H1 (cell line): ENCODE results near the gene ADGRB3. TPM values are rescaled to one million over a fixed set of nuclear protein-coding genes. Genes with fewer than 3 reads are reported as not detected.

Experiments used
- CTCF ChIA-PET: fragments of 300-600 bp; sonication (Branson Sonifier 250); formaldehyde crosslinking; loops from one replicate; lab custom pipeline; 2021; ENCODE audit not compliant: partially characterized antibody; lab: Charles Lee
- POLR2A ChIA-PET: fragments of 300-600 bp; sonication (Branson Sonifier 250); formaldehyde crosslinking; loops from one replicate; lab custom pipeline; 2021; ENCODE audit warnings: inconsistent platforms; ENCODE audit not compliant: partially characterized antibody; lab: Charles Lee
- DNase-seq, 2 experiments: peaks; one replicate each; pipeline versions ENCODE4 v3.0.0 to v3.0.0-alpha.2; 2010 to 2022; ENCODE audit warnings: low spot score in 2 of 2, low read depth in 1 of 2, mixed read lengths in 1 of 2
- FAIRE-seq: peaks from 2 replicates; lab custom pipeline; 2011; peaks lifted over from hg19 to GRCh38; lab: Jason Lieb, UNC
- H2AFZ ChIP-seq: 2 replicates; pipeline ENCODE4 v1.8.1; 2012; ENCODE audit warnings: low read length, inconsistent platforms
- H2AK5ac ChIP-seq: 2 replicates; pipeline ENCODE4 v1.6.1; 2013; ENCODE audit warnings: low read depth, low read length
- H2BK120ac ChIP-seq: replicated peaks from 2 replicates; pipeline ENCODE3; 2013; ENCODE audit warnings: low read depth, low read length, inconsistent platforms
- H2BK12ac ChIP-seq: 2 replicates; pipeline ENCODE4 v1.6.1; 2013; ENCODE audit warnings: low read depth, low read length
- H2BK15ac ChIP-seq: 2 replicates; pipeline ENCODE4 v1.6.1; 2013; ENCODE audit warnings: low read length
- H2BK20ac ChIP-seq: 2 replicates; pipeline ENCODE4 v1.6.1; 2013; ENCODE audit warnings: low read length
- H2BK5ac ChIP-seq: 2 replicates; pipeline ENCODE4 v1.6.1; 2013; ENCODE audit warnings: low read depth, low read length
- H3K14ac ChIP-seq: 2 replicates; pipeline ENCODE4 v1.6.1; 2013; ENCODE audit warnings: inconsistent platforms; ENCODE audit not compliant: insufficient read length
- H3K18ac ChIP-seq: 2 replicates; pipeline ENCODE4 v1.6.1; 2013; ENCODE audit warnings: low read length; ENCODE audit errors: extremely low read depth
- H3K23ac ChIP-seq: 2 replicates; pipeline ENCODE4 v1.6.1; 2013; ENCODE audit warnings: inconsistent platforms; ENCODE audit not compliant: insufficient read length
- H3K23me2 ChIP-seq: 2 replicates; pipeline ENCODE4 v1.6.1; 2013; ENCODE audit warnings: low read depth, low read length
- H3K27ac ChIP-seq: 2 replicates; pipeline ENCODE4 v1.6.1; 2011; ENCODE audit warnings: low read depth, low read length, inconsistent platforms
- H3K27me3 ChIP-seq, 4 experiments: replicated peaks in 1 of 4; 1 replicate in 1 of 4; 2 replicates in 3 of 4; pipeline versions ENCODE4 v1.6.1 to v1.8.1; 2011 to 2013; ENCODE audit warnings: low read length in 3 of 4, mild to moderate bottlenecking in 3 of 4, inconsistent platforms in 2 of 4, mixed read lengths in 2 of 4, moderate library complexity in 1 of 4; ENCODE audit not compliant: control insufficient read depth in 3 of 4, insufficient read depth in 3 of 4; ENCODE audit errors: extremely low read depth in 1 of 4
- H3K36me3 ChIP-seq, 4 experiments: 2 replicates each; pipeline versions ENCODE4 v1.6.1 to v1.8.1; 2011 to 2013; ENCODE audit warnings: mild to moderate bottlenecking in 4 of 4, low read length in 3 of 4, moderate library complexity in 2 of 4, control low read depth in 1 of 4, inconsistent platforms in 1 of 4; ENCODE audit not compliant: insufficient read depth in 4 of 4, control insufficient read depth in 2 of 4
- H3K4ac ChIP-seq: replicated peaks from 2 replicates; pipeline ENCODE3; 2013; ENCODE audit warnings: low read length, low read depth, mixed read lengths, inconsistent platforms; ENCODE audit not compliant: insufficient read length
- H3K4me1 ChIP-seq, 4 experiments: replicated peaks in 1 of 4; 1 replicate in 1 of 4; 2 replicates in 3 of 4; pipeline versions ENCODE4 v1.6.1 to v1.8.1; 2011 to 2013; ENCODE audit warnings: low read length in 3 of 4, inconsistent platforms in 2 of 4, mixed read lengths in 1 of 4; ENCODE audit not compliant: insufficient read depth in 4 of 4, control insufficient read depth in 3 of 4
- H3K4me2 ChIP-seq, 2 experiments: 2 replicates each; pipeline versions ENCODE4 v1.6.1 to v1.8.1; 2011 to 2013; ENCODE audit warnings: low read depth in 2 of 2, low read length in 2 of 2, control low read depth in 1 of 2, inconsistent platforms in 1 of 2, mild to moderate bottlenecking in 1 of 2; ENCODE audit not compliant: insufficient read depth in 1 of 2
- H3K4me3 ChIP-seq, 4 experiments: fragments of 200-600, 300-600 bp in 1 of 4; sonication (generic), shearing (Covaris generic), sonication (Bioruptor Twin) in 1 of 4; 2 replicates each; pipeline versions ENCODE4 v1.5.1 to v1.8.1; 2011 to 2016; ENCODE audit warnings: low read length in 4 of 4, low read depth in 3 of 4, control low read depth in 2 of 4, inconsistent platforms in 2 of 4, mild to moderate bottlenecking in 2 of 4, mixed read lengths in 1 of 4, moderate library complexity in 1 of 4; ENCODE audit not compliant: insufficient read depth in 2 of 4; ENCODE audit errors: extremely low read depth in 1 of 4
- H3K56ac ChIP-seq: replicated peaks from 2 replicates; pipeline ENCODE3; 2013; ENCODE audit warnings: low read depth, mild to moderate bottlenecking, mixed read lengths, low read length, inconsistent platforms; ENCODE audit not compliant: insufficient read length
- H3K79me1 ChIP-seq: 2 replicates; pipeline ENCODE4 v1.6.1; 2013; ENCODE audit warnings: low read depth, low read length, control low read depth
- H3K79me2 ChIP-seq, 2 experiments: 2 replicates each; pipeline versions ENCODE4 v1.6.1 to v1.8.1; 2012 to 2013; ENCODE audit warnings: low read length in 2 of 2, mild to moderate bottlenecking in 2 of 2, inconsistent platforms in 1 of 2; ENCODE audit not compliant: insufficient read depth in 2 of 2, control insufficient read depth in 1 of 2
- H3K9ac ChIP-seq, 4 experiments: replicated peaks in 1 of 4; 1 replicate in 1 of 4; 2 replicates in 3 of 4; pipeline versions ENCODE4 v1.6.1 to v1.8.1; 2011 to 2013; ENCODE audit warnings: low read depth in 3 of 4, low read length in 3 of 4, control low read depth in 2 of 4, mild to moderate bottlenecking in 2 of 4, moderate library complexity in 2 of 4, inconsistent platforms in 1 of 4; ENCODE audit errors: extremely low read depth in 1 of 4
- H3K9me3 ChIP-seq, 2 experiments: 2 replicates each; pipeline versions ENCODE4 v1.6.1 to v1.8.1; 2012 to 2013; ENCODE audit warnings: mild to moderate bottlenecking in 2 of 2, moderate library complexity in 2 of 2, control low read depth in 1 of 2, inconsistent platforms in 1 of 2, low read depth in 1 of 2, low read length in 1 of 2, mixed read lengths in 1 of 2; ENCODE audit not compliant: insufficient read depth in 2 of 2
- H4K20me1 ChIP-seq, 2 experiments: replicated peaks in 1 of 2; 2 replicates each; pipeline versions ENCODE3 to v1.8.1; 2011 to 2013; ENCODE audit warnings: inconsistent platforms in 2 of 2, low read length in 2 of 2, mild to moderate bottlenecking in 1 of 2; ENCODE audit not compliant: insufficient read depth in 2 of 2, control insufficient read depth in 1 of 2
- H4K5ac ChIP-seq: 2 replicates; pipeline ENCODE4 v1.6.1; 2013; ENCODE audit warnings: low read length, low read depth, mixed read lengths, inconsistent platforms; ENCODE audit not compliant: insufficient read length
- H4K8ac ChIP-seq: 2 replicates; pipeline ENCODE4 v1.8.0; 2013; ENCODE audit warnings: mild to moderate bottlenecking, moderate library complexity, low read length, inconsistent platforms; ENCODE audit not compliant: insufficient read depth; ENCODE audit errors: extremely low read depth
- H4K91ac ChIP-seq: replicated peaks from 2 replicates; pipeline ENCODE3; 2013; ENCODE audit warnings: low read length, mixed read lengths, inconsistent platforms; ENCODE audit not compliant: insufficient read length
- BRCA1 ChIP-seq: IDR thresholded peaks from 2 replicates; pipeline ENCODE4 v1.6.1; 2012; ENCODE audit warnings: low read depth, low read length, improper control_type of control experiment
- CBX8 ChIP-seq: fragments of 300-800, 300-1000 bp; sonication (generic); IDR thresholded peaks from 2 replicates; pipeline ENCODE4 v1.7.1; 2016; ENCODE audit warnings: low read depth, low read length, borderline replicate concordance
- EZH2 ChIP-seq: fragments of 200-600 bp; sonication (generic); IDR thresholded peaks from 2 replicates; pipeline ENCODE4 v1.7.1; 2012; ENCODE audit warnings: low read depth, mild to moderate bottlenecking, moderate library complexity, low read length, inconsistent platforms; ENCODE audit not compliant: severe bottlenecking
- GABPA ChIP-seq: IDR thresholded peaks from 2 replicates; pipeline ENCODE4 v1.6.1; 2011; ENCODE audit warnings: mild to moderate bottlenecking, low read length, moderate library complexity, borderline replicate concordance; ENCODE audit not compliant: insufficient read depth
- HDAC6 ChIP-seq: IDR thresholded peaks from one replicate; pipeline ENCODE4 v1.7.1; 2012; ENCODE audit warnings: low read depth, mild to moderate bottlenecking, inconsistent platforms, low read length, moderate library complexity
- NANOG ChIP-seq: IDR thresholded peaks from 2 replicates; pipeline ENCODE4 v1.6.1; 2011; ENCODE audit warnings: low read length, low read depth, mild to moderate bottlenecking, inconsistent platforms; ENCODE audit not compliant: insufficient read depth, poor library complexity, severe bottlenecking
- POLR2A ChIP-seq, 2 experiments: IDR thresholded peaks; 1 replicate in 1 of 2; 2 replicates in 1 of 2; pipeline ENCODE4 v1.6.1; 2011; ENCODE audit warnings: low read depth in 2 of 2, low read length in 2 of 2, mild to moderate bottlenecking in 2 of 2; ENCODE audit errors: control extremely low read depth in 1 of 2
- SIX5 ChIP-seq: IDR thresholded peaks from 2 replicates; pipeline ENCODE4 v1.6.1; 2011; ENCODE audit warnings: mild to moderate bottlenecking, low read depth, low read length
- WGBS, 2 experiments: shearing (Covaris generic) in 1 of 2; methylation state at CpG; one replicate each; pipeline versions ENCODE4 v1.1.6 to v1.1.7; 2013 to 2015; ENCODE audit warnings: low lambda C conversion rate in 2 of 2, mixed read lengths in 2 of 2, inconsistent platforms in 1 of 2, low coverage in 1 of 2, missing lambda C conversion rate in 1 of 2; ENCODE audit not compliant: insufficient replicate concordance in 2 of 2, insufficient coverage in 1 of 2, insufficient read length in 1 of 2; ENCODE audit errors: extremely low coverage in 1 of 2, missing lambda C conversion rate in 1 of 2; 5-methylcytosine and 5-hydroxymethylcytosine counted together
- polyA plus RNA-seq, 7 experiments: library from polyadenylated mRNA; depleted of rRNA in 3 of 7; stranded (reverse) in 5 of 7; unstranded in 2 of 7; fragments of >200 nt in 5 of 7; fragments of 200-250 nt in 2 of 7; gene quantifications; 1 replicate in 5 of 7; 2 replicates in 1 of 7; 4 replicates in 1 of 7; pipeline versions ENCODE4 v1.2.1 to v1.2.3, GENCODE V29; 2011 to 2013; ENCODE audit warnings: missing spikeins in 2 of 7, mixed read lengths in 2 of 7
- total RNA-seq: library from RNA; stranded (reverse); fragmentation: NEBNext Ultra II Directional; extraction: Animal tissue kit (Norgen Biotek cat#: 25700); gene quantifications from 2 replicates; pipeline ENCODE4 v1.2.1, GENCODE V29; 2021
- TF ChIP-seq, protein P1 (sequence below): IDR thresholded peaks from 2 replicates; pipeline ENCODE4 v1.6.1; 2012; ENCODE audit warnings: low read length, inconsistent platforms
- TF ChIP-seq, protein P2 (sequence below): IDR thresholded peaks from 2 replicates; pipeline ENCODE4 v1.6.1; 2012; ENCODE audit warnings: inconsistent platforms
- TF ChIP-seq, protein P3 (sequence below): IDR thresholded peaks from 2 replicates; pipeline ENCODE4 v1.6.1; 2011; ENCODE audit warnings: low read length, improper control_type of control experiment

Gene ADGRB3
- total and polyA plus RNA-seq, 2 of the 8 experiments (the other 6 are each of a cell fraction or from before 2014, with no cell fraction given) = 0.35 to 1.2 TPM

DNA sequence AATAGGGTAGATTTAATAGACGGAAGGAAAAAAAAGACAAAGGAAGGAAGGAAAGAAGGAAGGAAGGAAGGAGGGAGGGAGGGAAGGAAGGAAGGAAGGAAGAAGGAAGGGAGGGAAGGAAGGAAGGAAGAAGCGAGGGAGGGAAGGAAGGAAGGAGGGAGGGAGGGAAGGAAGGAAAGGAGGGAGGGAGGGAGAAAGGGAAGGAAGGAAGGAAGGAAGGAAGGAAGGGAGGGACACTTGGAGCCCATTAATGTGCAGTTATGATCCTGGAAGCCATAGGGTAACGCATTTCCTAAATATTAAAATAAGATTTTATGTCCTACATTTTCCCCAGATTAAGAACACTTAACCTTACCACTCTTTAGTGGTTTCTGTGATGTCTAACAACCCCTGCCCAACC lies 465.7 kb downstream of the ADGRB3 start:
- H4K91ac ChIP-seq = no peak overlapping the region
- H4K20me1 ChIP-seq = no peaks in the 10 kb centered on the region
- no peak overlapping the region for H3K4me2 ChIP-seq
- no peak overlapping the region for H3K4ac ChIP-seq
- no peak overlapping the region for H4K8ac ChIP-seq
- H2BK15ac ChIP-seq = no peak overlapping the region
- H3K4me3 ChIP-seq = no peak overlapping the region
- no peaks in the 10 kb centered on the region for H3K9me3 ChIP-seq
- peaks cover 0 to 2% (median 0%) of the 10 kb centered on the region in 4 experiments; a peak in 1 of 7 replicates for H3K4me1 ChIP-seq
- no peak overlapping the region for H2AFZ ChIP-seq
- WGBS, 2 experiments = 84% methylated on average over 2 of the region's 3 CpGs; no CpG with 5 or more reads in 1 of the 2 experiments
- H3K23me2 ChIP-seq = no peaks in the 10 kb centered on the region
- DNase-seq (no peak), FAIRE-seq (no peak)
- no peaks in the 10 kb centered on the region for H3K27me3 ChIP-seq
- ChIA-PET POLR2A (no interaction called here), CTCF (no interaction called here)
- H3K23ac ChIP-seq = no peak overlapping the region
- no peak overlapping the region for H2BK20ac ChIP-seq
- no peaks in the 10 kb centered on the region for H3K36me3 ChIP-seq
- no peak overlapping the region for H2BK5ac ChIP-seq
- H4K5ac ChIP-seq = no peak overlapping the region
- H2BK120ac ChIP-seq = no peak overlapping the region
- no peak overlapping the region for H3K9ac ChIP-seq
- H3K14ac ChIP-seq = no peak overlapping the region
- no peak overlapping the region for H3K56ac ChIP-seq
- no peak overlapping the region for H3K27ac ChIP-seq
- no peak overlapping the region for H2AK5ac ChIP-seq
- no peak overlapping the region for H2BK12ac ChIP-seq
- H3K79me2 ChIP-seq = no peaks in the 10 kb centered on the region
- H3K18ac ChIP-seq = no peak overlapping the region
- no peaks in the 10 kb centered on the region for H3K79me1 ChIP-seq
- no peak for TF ChIP-seq SIX5
- TF ChIP-seq, protein P1, sequence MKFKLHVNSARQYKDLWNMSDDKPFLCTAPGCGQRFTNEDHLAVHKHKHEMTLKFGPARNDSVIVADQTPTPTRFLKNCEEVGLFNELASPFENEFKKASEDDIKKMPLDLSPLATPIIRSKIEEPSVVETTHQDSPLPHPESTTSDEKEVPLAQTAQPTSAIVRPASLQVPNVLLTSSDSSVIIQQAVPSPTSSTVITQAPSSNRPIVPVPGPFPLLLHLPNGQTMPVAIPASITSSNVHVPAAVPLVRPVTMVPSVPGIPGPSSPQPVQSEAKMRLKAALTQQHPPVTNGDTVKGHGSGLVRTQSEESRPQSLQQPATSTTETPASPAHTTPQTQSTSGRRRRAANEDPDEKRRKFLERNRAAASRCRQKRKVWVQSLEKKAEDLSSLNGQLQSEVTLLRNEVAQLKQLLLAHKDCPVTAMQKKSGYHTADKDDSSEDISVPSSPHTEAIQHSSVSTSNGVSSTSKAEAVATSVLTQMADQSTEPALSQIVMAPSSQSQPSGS = no peak
- no peak for TF ChIP-seq GABPA
- no peak for TF ChIP-seq NANOG
- TF ChIP-seq EZH2 = no peak
- TF ChIP-seq, protein P2, sequence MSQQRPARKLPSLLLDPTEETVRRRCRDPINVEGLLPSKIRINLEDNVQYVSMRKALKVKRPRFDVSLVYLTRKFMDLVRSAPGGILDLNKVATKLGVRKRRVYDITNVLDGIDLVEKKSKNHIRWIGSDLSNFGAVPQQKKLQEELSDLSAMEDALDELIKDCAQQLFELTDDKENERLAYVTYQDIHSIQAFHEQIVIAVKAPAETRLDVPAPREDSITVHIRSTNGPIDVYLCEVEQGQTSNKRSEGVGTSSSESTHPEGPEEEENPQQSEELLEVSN = no peak
- TF ChIP-seq POLR2A (IDR thresholded peaks at IDR 0.05; ENCODE audit: control extremely low read depth in 1 of 2, low read depth in 2 of 2, low read length in 2 of 2) = no peak
- no peak for TF ChIP-seq HDAC6
- no peak for TF ChIP-seq CBX8
- TF ChIP-seq, protein P3, sequence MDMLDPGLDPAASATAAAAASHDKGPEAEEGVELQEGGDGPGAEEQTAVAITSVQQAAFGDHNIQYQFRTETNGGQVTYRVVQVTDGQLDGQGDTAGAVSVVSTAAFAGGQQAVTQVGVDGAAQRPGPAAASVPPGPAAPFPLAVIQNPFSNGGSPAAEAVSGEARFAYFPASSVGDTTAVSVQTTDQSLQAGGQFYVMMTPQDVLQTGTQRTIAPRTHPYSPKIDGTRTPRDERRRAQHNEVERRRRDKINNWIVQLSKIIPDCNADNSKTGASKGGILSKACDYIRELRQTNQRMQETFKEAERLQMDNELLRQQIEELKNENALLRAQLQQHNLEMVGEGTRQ = no peak
- TF ChIP-seq BRCA1 = no peak
